Fibroblast of gingiva (primary cell): ENCODE results near the gene FBXL17.

Experiments used
- DNase-seq: peaks from one replicate; pipeline ENCODE4 v3.0.0-alpha.2; 2011; ENCODE audit warnings: low read depth

Gene FBXL17

DNA sequence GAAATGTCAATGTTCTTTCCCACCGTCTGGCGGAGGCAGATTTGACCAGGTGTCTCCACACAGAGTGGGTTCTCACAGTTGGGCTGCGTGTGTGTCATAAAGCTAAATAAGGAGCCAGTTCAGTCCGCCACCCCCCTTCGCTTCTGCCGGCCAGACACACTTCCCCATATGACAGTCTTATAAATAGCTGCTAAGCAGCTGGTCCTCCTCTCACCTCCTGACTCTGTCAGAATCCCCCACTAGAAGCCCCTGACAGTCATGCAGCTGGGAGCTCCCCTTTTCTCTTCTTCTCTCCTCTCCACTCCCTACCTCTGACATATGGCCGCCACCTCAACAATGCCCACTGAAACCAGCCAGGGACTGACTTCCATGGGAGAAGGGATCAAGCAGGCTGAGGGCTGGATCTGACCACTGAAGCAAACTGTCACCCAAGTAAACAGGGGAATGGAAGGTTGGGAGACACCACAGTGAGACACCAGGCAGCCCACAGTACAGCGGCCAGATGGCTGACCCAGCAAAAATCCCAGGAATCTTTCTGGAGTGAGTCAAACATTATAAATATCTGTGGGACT lies 569.2 kb downstream of the FBXL17 start:
- peak; percentile 53 for DNase-seq

GRCh38 chr5:107809201-107810034 lies 572.5 kb downstream of the FBXL17 start:
- DNase-seq = peak; percentile 60
